ENCODE measurements around the gene BLVRB.

BLVRB gene

DNA sequence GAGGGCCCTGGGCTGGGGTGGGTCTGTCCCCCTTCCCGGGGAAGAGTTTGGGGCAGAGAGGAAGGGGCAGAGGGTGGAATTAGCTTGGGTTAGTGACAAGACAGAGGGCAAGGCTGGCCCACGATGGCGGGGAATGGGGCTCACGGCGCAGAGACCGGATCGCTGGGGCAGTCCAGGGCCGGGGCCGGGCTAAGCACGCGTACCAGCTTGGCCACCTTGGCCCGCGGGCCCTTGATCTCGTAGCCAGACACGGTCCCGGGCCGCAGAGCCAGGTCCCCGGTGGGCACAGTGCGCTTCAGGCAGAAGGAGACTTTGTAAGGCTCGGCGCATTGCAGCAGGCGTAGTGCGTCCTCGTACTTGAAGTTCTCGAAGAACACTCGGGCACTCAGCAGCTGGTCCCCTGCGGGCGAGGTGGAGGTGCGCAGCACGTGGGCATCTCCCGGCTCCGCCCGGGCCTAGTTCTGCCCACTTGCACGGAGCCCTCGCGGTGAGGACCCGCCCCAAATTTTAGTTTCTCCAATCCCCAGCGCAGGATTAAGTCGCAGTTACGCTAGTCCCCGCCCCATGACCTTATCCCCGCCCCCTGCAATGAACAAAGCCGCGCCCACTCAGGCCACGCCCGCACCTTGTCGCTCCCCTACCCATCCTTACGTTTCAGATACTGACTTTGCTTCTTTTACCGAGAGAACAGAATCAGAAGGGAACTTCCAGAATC is 67.0 kb downstream of the BLVRB start:
- Histone ChIP-seq H4K20me1 (ENCODE audit: insufficient read depth, low read length, poor library complexity, severe bottlenecking) (no peaks in the 10 kb centered on the region), H3K27me3 (ENCODE audit: insufficient read depth, low read length, poor library complexity, severe bottlenecking) (no peaks in the 10 kb centered on the region), H3K4me1 (ENCODE audit: insufficient read depth, low read length, poor library complexity, severe bottlenecking) (no peaks in the 10 kb centered on the region), H3K4me3 (ENCODE audit: low read length, poor library complexity, severe bottlenecking) (no peak overlapping the region), H2AFZ (ENCODE audit: low read length) (no peak overlapping the region), H3K36me3 (ENCODE audit: insufficient read depth, low read length) (no peaks in the 10 kb centered on the region), H3K9me3 (ENCODE audit: insufficient read depth, low read depth, low read length) (no peaks in the 10 kb centered on the region), H3K79me2 (ENCODE audit: insufficient read depth, low read length) (no peaks in the 10 kb centered on the region), H3K9ac (ENCODE audit: low read depth, low read length, poor library complexity, severe bottlenecking) (no peak overlapping the region), H3F3A (ENCODE audit: low read depth) (peaks cover under 1% of the 10 kb centered on the region; the same call in 1 of the 2 replicates), H3K9me2 (replicated peaks; ENCODE audit: low read depth, low read length) (no peaks in the 10 kb centered on the region), H3K4me2 (ENCODE audit: low read depth, low read length, poor library complexity, severe bottlenecking) (no peak overlapping the region)
- no peak for TF ChIP-seq EZH2phosphoT487 (IDR thresholded peaks at IDR 0.05; ENCODE audit: borderline replicate concordance)
- TF ChIP-seq, protein P1, sequence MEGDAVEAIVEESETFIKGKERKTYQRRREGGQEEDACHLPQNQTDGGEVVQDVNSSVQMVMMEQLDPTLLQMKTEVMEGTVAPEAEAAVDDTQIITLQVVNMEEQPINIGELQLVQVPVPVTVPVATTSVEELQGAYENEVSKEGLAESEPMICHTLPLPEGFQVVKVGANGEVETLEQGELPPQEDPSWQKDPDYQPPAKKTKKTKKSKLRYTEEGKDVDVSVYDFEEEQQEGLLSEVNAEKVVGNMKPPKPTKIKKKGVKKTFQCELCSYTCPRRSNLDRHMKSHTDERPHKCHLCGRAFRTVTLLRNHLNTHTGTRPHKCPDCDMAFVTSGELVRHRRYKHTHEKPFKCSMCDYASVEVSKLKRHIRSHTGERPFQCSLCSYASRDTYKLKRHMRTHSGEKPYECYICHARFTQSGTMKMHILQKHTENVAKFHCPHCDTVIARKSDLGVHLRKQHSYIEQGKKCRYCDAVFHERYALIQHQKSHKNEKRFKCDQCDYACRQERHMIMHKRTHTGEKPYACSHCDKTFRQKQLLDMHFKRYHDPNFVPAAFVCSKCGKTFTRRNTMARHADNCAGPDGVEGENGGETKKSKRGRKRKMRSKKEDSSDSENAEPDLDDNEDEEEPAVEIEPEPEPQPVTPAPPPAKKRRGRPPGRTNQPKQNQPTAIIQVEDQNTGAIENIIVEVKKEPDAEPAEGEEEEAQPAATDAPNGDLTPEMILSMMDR (conservative IDR thresholded peaks at IDR 0.05; ENCODE audit: low read length), result no peak

Data from Loucy (cell line).